GM19023 (cell line): ENCODE measurements around the gene ELF3.
"Not testable (repeated sequence)": the region's sequence is repeated elsewhere in the genome, so short reads cannot be mapped to it uniquely, and the experiment has no call there.

Source experiments
- ATAC-seq: cut with Tn5 transposase; IDR thresholded peaks from one replicate; pipeline ENCODE4 v1.9.1; 2021; ENCODE audit warnings: mild to moderate bottlenecking, moderate library complexity; ENCODE audit not compliant: unreplicated experiment

Gene ELF3

DNA sequence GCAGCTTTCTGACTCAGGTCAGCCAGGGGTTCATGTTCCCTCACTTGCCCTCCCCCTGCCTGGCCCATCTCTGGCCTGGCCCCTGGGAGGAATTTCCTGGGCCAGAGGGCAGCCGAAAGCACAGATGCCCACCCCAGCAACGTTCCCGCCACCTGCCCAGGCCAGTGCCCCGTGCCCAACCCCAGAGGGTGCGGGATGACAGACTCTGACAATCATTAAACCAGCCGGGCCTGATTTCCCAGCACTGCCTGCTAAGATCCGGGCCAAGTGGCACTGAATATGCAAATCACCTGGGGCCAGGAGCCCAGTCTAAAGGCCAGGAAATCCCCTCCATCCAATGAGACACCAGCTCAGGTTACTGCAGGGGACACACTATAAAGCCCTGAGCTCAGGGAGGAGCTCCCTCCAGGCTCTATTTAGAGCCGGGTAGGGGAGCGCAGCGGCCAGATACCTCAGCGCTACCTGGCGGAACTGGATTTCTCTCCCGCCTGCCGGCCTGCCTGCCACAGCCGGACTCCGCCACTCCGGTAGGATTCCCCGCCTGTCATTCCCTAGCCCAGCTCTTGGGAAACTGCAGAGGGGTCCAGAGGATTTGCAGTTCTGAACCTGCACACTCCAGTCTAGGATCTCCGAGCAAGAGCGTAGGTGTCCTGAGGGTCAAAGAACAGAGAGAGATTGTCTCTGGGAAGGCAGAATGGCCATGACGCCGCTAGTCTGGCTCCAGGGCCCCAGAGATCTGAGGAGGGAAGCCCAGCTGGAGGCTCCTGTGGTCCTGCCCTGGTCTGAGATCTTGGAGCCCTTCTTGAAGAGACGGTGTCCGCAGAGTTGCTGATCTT is at the start of gene ELF3:
TSS of gene ELF3 (plus strand) at position 408 of the 836 bp plus-strand sequence. CDS start 550 bp downstream, outside the sequence.
- peak; percentile 90 for ATAC-seq

DNA sequence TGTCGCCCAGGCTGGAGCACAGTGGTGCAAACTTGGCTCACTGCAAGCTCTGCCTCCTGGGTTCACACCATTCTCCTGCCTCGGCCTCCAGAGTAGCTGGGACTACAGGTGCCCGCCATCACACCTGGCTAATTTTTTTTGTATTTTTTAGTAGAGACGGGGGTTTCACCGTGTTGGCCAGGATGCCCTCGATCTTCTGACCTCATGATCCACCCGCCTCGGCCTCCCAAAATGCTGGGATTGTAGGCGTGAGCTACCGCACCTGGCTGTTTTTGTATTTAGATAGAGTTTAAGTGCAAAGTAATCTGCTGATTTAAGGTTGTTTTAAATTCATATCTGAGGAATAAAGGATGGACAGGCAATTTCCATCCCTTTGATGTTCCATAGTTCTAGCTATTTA is 48.0 kb upstream of the ELF3 start:
- not testable (repeated sequence) for ATAC-seq

DNA sequence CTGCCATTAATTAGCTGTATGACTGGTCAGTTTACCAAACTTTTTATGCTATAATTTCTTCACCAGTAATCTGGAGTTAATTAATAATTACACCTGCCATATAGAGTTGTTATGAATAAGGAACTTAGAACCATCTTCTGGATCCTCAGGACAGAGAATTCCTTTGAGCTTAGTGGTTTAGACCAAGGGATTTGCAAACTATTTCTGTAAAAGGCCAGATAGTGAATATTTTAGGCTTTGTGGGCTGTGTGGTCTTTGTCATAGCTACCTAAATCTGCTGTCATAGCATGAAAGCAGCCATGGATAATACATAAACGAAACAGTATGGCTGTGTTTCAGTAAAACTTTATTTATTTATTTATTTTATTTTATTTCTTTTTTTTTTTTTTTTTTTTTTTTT is 46.1 kb upstream of the ELF3 start:
- ATAC-seq: no peak

DNA sequence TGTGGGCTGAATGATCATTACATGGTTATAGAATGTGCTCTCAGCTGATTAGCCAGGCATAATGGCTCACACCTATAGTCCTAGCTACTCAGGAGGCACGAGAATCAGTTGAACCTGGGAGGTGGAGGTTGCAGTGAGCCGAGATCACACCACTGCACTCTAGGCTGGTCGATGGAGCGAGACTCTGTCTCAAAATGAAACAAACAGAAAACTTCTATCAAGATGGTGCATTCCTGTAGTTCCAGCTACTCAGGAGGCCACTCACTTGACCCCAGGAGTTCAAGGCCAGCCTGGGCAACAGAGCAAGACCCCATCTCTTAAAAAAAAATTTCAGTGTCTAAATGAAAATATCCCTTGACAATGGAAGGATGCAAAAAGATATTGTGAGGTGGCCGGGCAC is 44.2 kb upstream of the ELF3 start:
- no peak for ATAC-seq

DNA sequence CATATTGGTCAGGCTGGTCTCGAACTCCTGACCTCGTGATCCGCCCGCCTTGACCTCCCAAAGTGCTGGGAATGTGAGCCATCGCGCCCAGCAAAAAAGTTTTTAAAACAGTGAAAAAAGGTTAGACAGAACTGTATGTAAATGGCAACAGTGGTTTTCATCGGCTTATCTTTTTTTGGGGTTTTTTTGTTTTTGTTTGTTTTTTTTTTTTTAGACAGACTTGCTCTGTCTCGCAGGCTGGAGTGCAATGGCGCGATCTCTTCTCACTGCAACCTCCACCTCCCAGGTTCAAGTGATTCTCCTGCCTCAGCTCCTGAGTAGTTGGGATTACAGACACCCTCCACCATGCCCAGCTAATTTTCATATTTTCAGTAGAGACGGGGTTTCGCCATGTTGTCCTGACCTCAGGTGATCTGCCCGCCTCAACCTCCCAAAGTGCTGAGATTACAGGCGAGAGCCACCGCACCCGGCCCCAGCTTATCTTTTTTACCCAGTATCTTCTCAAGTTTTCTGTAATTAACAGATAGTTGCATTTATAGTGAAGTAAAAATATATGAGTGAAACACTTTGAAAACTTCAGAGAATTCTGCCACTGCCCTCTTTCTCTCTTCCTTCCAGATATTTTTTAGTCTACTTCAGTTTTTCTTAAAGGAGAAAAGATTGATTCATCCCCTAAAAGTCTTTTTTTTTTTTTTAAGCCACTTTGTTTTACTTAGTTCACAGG is 42.0 kb upstream of the ELF3 start:
- no peak for ATAC-seq

DNA sequence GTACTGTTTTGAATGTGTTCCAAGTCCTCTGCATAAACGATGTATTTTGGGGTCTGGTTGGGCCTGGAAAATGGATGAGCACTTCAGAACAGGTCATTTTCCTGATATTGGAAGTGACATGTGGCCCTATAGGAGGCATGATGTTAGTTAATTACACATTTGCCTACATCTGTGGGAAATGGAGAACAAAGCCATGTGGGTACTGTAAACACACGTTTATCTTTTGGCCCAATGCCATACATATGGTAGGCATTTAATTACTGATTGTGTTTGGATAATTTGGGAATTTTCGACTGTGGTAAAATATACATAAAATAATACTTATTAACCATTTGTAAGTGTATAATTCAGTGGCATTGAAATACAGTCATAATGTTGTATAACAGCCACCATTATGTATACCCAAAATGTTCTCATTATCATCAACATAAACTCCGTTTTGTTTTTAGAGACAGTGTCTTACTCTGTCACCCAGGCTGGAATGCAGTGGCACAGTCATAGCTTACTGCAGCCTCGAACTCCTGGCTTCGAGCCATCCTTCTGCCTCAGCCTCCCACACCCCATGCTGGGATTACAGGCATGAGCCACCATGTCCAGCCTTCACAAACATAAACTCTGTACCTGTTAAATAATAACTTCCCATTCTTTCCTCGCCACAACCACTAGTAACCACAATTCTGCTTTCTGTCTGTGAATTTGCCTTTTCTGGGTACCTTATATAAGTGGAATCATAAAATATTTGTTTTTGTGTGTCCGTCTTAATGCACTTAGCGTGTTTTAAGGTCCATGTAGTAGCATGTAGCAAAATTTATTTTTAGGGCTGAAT is 39.8 kb upstream of the ELF3 start:
- no peak for ATAC-seq

DNA sequence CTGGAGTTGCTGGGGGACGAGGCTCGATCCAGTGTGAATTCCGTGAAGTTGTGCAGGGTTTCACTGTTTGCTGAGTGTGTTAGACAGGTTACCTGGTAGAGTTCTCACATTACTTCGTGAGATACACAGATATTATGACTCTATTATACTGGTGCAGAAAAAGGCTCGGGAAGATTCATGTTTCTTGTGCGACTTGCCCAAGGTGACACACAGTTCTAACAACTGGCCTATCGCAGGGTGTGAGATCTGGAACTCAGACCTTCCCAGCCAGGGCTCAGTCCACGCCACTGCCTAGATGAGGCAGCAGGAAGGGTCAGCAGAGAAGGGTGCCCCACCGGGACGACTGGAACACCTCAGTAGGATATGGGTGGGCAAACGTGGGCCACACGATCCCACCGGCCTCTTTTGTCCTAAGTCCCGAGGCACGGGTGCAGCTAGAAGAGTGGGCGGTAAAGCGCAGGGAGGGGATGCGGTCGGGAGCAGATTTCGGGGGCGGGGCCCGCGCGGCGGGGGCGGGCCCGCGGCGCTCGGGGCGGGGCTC is 28.2 kb upstream of the ELF3 start:
- ATAC-seq: peak; percentile 21

DNA sequence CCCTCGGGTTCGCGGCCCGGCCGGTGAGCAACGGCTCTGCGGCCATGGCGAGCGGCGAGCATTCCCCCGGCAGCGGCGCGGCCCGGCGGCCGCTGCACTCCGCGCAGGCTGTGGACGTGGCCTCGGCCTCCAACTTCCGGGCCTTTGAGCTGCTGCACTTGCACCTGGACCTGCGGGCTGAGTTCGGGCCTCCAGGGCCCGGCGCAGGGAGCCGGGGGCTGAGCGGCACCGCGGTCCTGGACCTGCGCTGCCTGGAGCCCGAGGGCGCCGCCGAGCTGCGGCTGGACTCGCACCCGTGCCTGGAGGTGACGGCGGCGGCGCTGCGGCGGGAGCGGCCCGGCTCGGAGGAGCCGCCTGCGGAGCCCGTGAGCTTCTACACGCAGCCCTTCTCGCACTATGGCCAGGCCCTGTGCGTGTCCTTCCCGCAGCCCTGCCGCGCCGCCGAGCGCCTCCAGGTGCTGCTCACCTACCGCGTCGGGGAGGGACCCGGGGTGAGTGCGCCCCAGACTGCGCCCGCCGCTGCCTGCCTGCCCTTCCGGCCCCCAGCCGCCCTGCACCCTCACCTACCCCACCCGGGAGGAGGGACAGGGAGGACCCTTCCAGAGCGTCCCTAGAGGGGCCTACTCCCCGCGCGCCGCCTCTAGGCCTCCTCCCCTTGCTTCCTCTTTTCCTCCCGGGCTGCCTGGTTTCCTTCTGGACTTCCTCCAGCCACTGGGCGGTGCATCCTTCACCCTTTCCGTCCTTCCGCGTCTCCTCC is 27.6 kb upstream of the ELF3 start, which contains the start of gene RNPEP:
TSS of gene RNPEP (plus strand) at position 26 of the 757 bp plus-strand sequence. CDS start at position 45, 19 bp downstream.
- ATAC-seq: peak; percentile 78

DNA sequence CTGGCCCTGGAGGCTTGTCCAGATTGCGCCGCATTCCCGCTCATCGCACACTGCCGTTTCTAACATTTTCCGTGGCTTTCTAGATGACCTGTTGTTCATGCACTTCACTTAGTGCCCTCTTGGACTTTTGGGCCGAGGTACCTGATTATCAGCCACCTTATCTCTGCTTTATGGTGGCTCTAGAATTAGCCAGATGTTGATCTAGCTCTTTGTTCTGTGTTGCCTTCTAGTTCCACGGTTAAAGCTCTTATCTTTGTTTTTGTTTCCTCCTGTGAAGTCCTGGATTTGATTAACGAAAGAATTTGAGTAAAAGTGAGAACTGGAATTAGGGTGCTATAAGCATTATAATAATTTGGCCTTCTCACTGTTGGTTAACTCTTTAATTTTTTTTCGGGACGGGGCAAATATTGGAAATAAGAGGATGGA is 27.0 kb upstream of the ELF3 start:
- no peak for ATAC-seq

DNA sequence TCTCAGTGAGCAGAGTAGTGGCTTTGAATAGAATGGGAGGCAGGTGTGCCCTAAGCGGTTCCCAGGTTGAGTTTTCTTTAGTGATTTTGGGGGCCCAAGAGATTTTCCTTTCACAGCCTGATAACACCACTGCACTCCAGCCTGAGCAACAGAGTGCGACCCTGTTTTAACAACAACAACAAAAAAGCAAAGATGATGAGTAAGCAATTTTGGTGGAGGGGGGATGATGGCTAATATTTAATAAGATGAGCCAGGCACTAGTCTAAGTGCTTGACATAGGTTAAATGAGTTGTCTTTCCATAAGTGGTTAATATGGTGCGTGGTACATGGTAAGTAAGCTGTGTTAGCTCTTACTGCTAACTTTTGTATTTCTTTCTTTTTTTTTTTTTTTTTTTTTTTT is 25.9 kb upstream of the ELF3 start:
- no peak for ATAC-seq

DNA sequence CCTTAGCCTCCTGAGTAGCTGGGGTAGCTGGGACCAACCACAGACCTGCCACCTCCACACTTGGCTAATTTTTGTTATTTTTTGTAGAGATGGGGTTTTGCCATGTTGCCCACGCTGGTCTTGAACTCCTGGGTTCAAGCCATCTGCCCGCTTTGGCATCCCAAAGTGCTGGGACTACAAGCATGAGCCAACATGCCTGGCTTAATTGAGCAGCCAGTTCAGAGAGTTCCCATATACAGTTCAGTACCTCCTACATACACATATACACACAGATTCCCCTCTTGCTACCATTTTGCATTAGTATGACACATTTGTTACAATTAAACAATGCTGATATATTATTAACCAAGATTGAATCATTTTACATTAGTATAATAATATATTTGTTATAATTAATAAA is 25.0 kb upstream of the ELF3 start:
- no peak for ATAC-seq

DNA sequence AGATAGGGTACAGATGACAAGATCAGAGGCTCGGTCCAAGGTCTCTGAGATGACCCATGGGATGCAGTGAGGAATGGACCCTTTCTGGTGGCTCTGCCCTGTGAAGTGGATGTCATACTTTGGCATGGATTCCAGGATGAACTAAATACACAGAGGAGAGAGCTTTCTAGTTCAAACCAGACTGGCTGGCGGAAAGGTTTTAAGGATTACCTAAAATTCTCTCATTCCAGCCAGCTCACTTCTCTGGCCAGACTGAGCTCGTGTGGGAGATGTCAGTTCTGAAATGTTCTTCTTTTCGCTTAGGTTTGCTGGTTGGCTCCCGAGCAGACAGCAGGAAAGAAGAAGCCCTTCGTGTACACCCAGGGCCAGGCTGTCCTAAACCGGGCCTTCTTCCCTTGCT is 21.8 kb upstream of the ELF3 start:
- no peak for ATAC-seq

DNA sequence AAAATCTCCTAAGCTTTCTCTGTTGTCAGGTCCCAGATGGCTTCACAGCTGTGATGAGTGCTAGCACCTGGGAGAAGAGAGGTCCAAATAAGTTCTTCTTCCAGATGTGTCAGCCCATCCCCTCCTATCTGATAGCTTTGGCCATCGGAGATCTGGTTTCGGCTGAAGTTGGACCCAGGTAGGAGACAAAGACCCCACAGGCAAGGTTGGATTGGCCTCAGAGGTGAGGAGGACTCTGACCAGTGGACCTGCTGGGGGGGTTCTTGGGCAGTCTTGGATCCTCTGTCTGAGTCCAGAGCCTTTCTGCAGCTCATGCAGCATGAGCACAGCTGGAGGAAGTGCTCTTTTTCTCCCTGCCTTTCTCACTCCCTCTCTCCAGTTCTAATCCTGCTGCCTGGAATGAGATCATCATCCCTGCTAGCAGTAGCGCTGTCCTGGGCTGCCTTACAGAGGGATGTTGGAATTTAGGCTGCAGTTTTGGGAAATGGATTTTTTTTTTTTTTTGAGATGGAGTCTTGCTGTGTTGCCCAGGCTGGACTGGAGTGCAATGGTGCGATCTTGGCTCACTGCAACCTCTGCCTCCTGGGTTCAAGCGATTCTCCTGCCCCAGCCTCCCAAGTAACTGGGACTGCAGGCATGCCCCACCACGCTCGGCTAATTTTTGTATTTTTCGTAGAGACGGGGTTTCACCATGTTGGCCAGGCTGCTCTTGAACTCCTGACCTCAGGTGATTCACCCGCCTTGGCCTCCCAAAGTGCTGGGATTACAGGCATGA is 20.8 kb upstream of the ELF3 start:
- no peak for ATAC-seq

DNA sequence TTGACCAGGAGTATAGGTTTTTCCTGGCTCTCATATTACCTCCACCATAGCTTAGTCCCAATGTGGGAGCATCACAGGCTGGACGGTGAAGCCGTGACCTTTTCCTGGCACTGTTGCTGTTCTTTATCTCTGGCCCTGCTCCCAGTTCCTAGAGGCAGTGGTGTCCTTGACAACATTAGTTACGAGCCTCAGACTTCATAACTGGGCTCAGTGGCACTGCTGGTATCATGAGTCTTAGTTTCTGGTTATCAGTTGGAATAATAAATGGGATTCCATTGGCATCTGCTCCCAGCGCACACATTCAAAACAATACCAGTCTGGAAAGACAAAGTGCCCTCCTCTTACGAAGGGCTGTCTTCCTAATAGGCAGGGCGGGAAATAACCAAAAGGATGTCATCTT is 20.0 kb upstream of the ELF3 start:
- ATAC-seq: no peak

DNA sequence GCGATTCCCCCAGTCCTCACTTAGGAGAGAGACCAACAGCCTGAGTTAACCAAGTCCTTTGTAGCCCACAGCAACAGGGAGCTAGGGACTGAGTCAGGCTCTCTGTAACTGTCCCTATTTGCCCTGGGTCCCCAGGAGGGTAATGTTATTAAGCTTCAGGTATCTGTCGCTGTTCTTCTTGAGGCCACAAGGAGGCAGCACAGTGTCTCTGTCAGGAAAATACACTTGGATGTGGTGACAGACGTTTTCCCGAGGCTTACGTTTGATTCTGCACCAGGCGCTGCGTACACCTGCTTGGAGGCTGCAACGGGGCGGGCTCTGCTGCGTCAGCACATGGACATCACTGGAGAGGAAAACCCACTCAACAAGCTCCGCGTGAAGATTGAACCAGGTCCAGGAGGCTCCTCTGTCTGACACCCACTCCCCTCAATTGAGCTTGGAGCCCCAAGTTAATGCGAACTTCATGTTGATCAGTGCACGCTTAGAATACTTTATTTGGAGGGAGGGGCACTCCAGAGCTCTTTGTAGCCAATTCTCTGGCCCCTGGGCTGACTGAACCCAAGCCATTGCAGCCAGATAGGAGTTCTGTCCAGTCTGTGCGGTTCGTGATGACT is 10.7 kb upstream of the ELF3 start:
- no peak for ATAC-seq

DNA sequence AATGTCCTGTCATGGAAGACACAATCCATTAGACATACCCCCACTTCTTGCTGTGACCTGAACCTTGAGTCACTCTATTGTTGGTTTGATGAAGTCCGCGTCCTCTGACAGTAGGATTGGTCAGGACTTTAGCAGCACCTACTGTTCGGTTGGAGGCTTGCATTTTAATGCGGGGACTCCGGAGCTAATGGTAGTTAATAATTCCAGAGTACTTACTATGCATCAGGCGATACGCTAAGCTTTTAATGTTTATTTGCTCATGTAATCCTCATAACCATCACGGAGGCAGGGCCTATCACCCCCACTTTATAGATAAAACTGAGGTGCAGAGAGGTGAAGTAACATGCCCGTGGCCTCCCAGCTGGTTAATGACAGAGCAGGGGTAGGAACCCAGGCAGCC is 7.9 kb upstream of the ELF3 start:
- no peak for ATAC-seq

DNA sequence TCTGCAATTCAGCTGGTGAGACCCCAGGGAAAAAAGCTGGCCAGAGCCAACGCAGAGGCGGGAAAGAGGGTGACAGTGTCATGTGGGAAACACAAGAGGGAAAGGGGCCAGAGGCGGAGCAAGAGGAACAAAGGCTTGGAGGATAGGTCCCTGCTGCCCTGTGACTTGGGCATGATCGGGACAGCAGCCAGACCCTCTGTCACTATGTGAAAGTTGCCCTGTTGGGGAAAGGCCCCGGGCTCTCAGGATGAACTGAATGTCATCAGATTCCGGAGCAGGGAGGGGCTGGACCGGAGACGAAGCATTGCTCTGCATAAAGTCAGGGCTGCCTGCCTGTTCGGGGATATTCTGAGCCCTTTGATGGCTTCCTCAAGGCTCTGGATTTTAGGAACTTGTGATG is 5.7 kb upstream of the ELF3 start:
- ATAC-seq: no peak

DNA sequence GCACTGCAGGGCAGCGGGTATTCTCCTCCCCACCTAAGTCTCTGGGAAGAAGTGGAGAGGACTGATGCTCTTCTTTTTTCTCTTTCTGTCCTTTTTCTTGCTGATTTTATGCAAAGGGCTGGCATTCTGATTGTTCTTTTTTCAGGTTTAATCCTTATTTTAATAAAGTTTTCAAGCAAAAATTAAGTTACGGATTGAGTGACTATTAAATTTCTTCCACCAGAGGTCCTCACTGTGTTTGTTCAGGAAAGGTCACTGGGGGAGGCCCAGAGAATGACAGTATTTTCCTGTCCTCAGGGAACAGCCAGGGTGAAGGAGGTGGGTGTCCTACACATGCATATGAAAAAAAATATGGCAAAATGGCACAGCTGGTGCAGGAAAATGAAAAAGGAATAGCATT is 4.4 kb upstream of the ELF3 start:
- no peak for ATAC-seq

DNA sequence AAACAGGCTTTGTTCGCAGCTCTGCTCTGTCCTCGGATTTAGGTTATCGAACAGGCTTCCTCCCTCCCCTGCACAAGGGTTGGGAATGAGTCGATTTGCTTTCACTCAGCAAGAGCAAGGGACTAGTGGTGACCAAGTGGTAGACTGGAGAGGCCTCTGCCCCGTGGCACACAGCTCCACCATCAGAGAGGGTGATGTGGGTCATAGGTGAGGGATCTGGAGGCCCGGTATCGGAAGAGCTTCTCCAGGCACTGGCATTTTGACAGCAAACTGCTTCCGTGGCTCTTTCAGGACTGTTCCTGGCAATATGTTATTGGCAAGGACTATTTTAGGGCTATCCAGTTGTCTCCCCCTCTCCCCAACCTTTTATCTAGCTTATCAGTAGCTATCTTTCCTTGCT is 3.1 kb upstream of the ELF3 start:
- no peak for ATAC-seq
